Measurements from ENCODE around the gene CADM1. TPM values are rescaled to one million over a fixed set of nuclear protein-coding genes. Genes with fewer than 3 reads are reported as not detected.

Gene CADM1
- total and polyA plus RNA-seq, 2 experiments from 2014 or later, result 16.5 to 18.0 TPM

- Histone ChIP-seq H3K27me3 (ENCODE audit: insufficient read depth) (no peaks in the 10 kb centered on the region), H3K79me2 (replicated peaks; ENCODE audit: insufficient read depth) (no peaks in the 10 kb centered on the region), H2AFZ (no peak overlapping the region), H3K4me3 (no peak overlapping the region), H3K4me1 (ENCODE audit: insufficient read depth) (no peaks in the 10 kb centered on the region), H3K27ac (ENCODE audit: low read depth) (no peak overlapping the region), H3K9me2 (ENCODE audit: insufficient read depth) (no peaks in the 10 kb centered on the region), H3F3A (replicated peaks; ENCODE audit: low read depth) (no peaks in the 10 kb centered on the region), H3K4me2 (no peak overlapping the region), H4K20me1 (replicated peaks; ENCODE audit: insufficient read depth) (no peaks in the 10 kb centered on the region), H3K36me3 (ENCODE audit: insufficient read depth) (no peaks in the 10 kb centered on the region)
- TF ChIP-seq, protein P1, sequence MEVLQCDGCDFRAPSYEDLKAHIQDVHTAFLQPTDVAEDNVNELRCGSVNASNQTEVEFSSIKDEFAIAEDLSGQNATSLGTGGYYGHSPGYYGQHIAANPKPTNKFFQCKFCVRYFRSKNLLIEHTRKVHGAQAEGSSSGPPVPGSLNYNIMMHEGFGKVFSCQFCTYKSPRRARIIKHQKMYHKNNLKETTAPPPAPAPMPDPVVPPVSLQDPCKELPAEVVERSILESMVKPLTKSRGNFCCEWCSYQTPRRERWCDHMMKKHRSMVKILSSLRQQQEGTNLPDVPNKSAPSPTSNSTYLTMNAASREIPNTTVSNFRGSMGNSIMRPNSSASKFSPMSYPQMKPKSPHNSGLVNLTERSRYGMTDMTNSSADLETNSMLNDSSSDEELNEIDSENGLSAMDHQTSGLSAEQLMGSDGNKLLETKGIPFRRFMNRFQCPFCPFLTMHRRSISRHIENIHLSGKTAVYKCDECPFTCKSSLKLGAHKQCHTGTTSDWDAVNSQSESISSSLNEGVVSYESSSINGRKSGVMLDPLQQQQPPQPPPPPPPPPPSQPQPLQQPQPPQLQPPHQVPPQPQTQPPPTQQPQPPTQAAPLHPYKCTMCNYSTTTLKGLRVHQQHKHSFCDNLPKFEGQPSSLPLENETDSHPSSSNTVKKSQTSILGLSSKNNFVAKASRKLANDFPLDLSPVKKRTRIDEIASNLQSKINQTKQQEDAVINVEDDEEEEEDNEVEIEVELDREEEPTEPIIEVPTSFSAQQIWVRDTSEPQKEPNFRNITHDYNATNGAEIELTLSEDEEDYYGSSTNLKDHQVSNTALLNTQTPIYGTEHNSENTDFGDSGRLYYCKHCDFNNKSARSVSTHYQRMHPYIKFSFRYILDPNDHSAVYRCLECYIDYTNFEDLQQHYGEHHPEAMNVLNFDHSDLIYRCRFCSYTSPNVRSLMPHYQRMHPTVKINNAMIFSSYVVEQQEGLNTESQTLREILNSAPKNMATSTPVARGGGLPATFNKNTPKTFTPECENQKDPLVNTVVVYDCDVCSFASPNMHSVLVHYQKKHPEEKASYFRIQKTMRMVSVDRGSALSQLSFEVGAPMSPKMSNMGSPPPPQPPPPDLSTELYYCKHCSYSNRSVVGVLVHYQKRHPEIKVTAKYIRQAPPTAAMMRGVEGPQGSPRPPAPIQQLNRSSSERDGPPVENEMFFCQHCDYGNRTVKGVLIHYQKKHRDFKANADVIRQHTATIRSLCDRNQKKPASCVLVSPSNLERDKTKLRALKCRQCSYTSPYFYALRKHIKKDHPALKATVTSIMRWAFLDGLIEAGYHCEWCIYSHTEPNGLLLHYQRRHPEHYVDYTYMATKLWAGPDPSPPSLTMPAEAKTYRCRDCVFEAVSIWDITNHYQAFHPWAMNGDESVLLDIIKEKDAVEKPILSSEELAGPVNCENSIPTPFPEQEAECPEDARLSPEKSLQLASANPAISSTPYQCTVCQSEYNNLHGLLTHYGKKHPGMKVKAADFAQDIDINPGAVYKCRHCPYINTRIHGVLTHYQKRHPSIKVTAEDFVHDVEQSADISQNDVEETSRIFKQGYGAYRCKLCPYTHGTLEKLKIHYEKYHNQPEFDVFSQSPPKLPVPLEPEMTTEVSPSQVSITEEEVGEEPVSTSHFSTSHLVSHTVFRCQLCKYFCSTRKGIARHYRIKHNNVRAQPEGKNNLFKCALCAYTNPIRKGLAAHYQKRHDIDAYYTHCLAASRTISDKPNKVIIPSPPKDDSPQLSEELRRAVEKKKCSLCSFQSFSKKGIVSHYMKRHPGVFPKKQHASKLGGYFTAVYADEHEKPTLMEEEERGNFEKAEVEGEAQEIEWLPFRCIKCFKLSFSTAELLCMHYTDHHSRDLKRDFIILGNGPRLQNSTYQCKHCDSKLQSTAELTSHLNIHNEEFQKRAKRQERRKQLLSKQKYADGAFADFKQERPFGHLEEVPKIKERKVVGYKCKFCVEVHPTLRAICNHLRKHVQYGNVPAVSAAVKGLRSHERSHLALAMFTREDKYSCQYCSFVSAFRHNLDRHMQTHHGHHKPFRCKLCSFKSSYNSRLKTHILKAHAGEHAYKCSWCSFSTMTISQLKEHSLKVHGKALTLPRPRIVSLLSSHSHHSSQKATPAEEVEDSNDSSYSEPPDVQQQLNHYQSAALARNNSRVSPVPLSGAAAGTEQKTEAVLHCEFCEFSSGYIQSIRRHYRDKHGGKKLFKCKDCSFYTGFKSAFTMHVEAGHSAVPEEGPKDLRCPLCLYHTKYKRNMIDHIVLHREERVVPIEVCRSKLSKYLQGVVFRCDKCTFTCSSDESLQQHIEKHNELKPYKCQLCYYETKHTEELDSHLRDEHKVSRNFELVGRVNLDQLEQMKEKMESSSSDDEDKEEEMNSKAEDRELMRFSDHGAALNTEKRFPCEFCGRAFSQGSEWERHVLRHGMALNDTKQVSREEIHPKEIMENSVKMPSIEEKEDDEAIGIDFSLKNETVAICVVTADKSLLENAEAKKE (CRISPR knock-in tag; IDR thresholded peaks at IDR 0.05), result no peak
- no peak for TF ChIP-seq ZNF114 (CRISPR knock-in tag; IDR thresholded peaks at IDR 0.05)
- no peak for TF ChIP-seq ZNF331 (CRISPR knock-in tag; IDR thresholded peaks at IDR 0.05; ENCODE audit: low read depth)
- no peak for TF ChIP-seq EZH2phosphoT487 (IDR thresholded peaks at IDR 0.05; ENCODE audit: unreplicated experiment)
- no peak for TF ChIP-seq ETS1 (IDR thresholded peaks at IDR 0.05)
- TF ChIP-seq, protein P2, sequence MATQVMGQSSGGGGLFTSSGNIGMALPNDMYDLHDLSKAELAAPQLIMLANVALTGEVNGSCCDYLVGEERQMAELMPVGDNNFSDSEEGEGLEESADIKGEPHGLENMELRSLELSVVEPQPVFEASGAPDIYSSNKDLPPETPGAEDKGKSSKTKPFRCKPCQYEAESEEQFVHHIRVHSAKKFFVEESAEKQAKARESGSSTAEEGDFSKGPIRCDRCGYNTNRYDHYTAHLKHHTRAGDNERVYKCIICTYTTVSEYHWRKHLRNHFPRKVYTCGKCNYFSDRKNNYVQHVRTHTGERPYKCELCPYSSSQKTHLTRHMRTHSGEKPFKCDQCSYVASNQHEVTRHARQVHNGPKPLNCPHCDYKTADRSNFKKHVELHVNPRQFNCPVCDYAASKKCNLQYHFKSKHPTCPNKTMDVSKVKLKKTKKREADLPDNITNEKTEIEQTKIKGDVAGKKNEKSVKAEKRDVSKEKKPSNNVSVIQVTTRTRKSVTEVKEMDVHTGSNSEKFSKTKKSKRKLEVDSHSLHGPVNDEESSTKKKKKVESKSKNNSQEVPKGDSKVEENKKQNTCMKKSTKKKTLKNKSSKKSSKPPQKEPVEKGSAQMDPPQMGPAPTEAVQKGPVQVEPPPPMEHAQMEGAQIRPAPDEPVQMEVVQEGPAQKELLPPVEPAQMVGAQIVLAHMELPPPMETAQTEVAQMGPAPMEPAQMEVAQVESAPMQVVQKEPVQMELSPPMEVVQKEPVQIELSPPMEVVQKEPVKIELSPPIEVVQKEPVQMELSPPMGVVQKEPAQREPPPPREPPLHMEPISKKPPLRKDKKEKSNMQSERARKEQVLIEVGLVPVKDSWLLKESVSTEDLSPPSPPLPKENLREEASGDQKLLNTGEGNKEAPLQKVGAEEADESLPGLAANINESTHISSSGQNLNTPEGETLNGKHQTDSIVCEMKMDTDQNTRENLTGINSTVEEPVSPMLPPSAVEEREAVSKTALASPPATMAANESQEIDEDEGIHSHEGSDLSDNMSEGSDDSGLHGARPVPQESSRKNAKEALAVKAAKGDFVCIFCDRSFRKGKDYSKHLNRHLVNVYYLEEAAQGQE (IDR thresholded peaks at IDR 0.05; ENCODE audit: unreplicated experiment), result no peak
- no peak for TF ChIP-seq STAT1 (IDR thresholded peaks at IDR 0.05; ENCODE audit: unreplicated experiment)
- TF ChIP-seq, protein P3, sequence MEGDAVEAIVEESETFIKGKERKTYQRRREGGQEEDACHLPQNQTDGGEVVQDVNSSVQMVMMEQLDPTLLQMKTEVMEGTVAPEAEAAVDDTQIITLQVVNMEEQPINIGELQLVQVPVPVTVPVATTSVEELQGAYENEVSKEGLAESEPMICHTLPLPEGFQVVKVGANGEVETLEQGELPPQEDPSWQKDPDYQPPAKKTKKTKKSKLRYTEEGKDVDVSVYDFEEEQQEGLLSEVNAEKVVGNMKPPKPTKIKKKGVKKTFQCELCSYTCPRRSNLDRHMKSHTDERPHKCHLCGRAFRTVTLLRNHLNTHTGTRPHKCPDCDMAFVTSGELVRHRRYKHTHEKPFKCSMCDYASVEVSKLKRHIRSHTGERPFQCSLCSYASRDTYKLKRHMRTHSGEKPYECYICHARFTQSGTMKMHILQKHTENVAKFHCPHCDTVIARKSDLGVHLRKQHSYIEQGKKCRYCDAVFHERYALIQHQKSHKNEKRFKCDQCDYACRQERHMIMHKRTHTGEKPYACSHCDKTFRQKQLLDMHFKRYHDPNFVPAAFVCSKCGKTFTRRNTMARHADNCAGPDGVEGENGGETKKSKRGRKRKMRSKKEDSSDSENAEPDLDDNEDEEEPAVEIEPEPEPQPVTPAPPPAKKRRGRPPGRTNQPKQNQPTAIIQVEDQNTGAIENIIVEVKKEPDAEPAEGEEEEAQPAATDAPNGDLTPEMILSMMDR (conservative IDR thresholded peaks at IDR 0.05; ENCODE audit: low read depth in 2 of 2), result no peak
- TF ChIP-seq CREB1 (CRISPR knock-in tag; IDR thresholded peaks at IDR 0.05; ENCODE audit: low read depth), result no peak
- no peak for TF ChIP-seq POLR2AphosphoS5 (IDR thresholded peaks at IDR 0.05; ENCODE audit: low read depth)
- no peak for TF ChIP-seq EZH2 (IDR thresholded peaks at IDR 0.05; ENCODE audit: low read depth, unreplicated experiment)
- no peak for TF ChIP-seq JUNB (IDR thresholded peaks at IDR 0.05; ENCODE audit: unreplicated experiment)
- Mint-ChIP-seq H3K27ac (no peak overlapping the region), H3K4me1 (no peaks in the 10 kb centered on the region), H3K27me3 (ENCODE audit: insufficient read depth, low read depth, poor library complexity) (no peaks in the 10 kb centered on the region), H3K4me3 (no peak overlapping the region), H3K36me3 (ENCODE audit: low read depth) (no peaks in the 10 kb centered on the region), H3K9me3 (no peaks in the 10 kb centered on the region)
- DNase-seq (ENCODE audit: low spot score), result no peak
- no peak for ATAC-seq
These were observed 189.8 kb downstream of the CADM1 start for GRCh38 chr11:115314330-115314920.
